ENCODE data around the gene GALNTL6.
"Not testable (repeated sequence)": the region's sequence is repeated elsewhere in the genome, so short reads cannot be mapped to it uniquely, and the experiment has no call there.

GALNTL6 gene

DNA sequence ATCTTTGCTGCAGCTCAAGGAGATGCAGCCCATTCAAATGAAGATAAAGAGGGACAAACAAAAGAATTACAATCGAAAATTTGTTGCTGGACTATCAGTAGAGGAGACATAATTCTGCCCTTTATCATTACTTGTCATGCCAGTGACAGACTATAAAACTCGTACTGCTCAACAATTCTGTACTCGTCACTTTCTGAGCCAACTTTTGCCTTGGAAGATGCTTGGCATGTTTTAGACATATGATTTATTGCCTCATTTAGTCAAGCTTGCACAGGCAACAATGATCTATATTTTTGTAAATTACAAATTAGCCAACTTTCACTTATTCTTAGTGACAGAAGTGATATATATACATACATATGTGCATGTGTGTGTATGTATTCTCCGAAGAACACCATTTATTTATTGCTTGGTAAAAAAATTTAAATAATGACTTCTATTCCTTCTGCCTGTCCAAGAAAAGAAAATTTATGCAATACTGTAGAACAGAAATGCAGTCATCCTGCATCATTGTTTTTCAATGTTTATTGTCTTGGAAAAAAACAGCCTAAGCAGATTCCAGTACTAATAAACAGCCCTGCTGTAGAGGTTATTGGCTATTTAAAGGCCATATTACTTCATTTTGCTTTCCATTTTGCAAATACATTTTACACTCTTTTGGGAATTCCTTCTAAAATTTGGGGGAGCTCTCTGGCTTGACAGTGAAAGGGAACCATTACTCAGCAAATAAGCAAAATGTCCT lies 980.5 kb downstream of the GALNTL6 start:
- H3K27me3 Mint-ChIP-seq (ENCODE audit: low read depth) = no peaks in the 10 kb centered on the region
- H3K4me1 Mint-ChIP-seq (ENCODE audit: low read depth) = no peaks in the 10 kb centered on the region
- no peaks in the 10 kb centered on the region for H3K9me3 Mint-ChIP-seq
- no peak for DNase-seq (ENCODE audit: low spot score)
- no peaks in the 10 kb centered on the region for H3K36me3 Mint-ChIP-seq (ENCODE audit: low read depth)
- H3K4me3 Mint-ChIP-seq = no peak overlapping the region
- H3K27ac Mint-ChIP-seq = no peak overlapping the region

DNA sequence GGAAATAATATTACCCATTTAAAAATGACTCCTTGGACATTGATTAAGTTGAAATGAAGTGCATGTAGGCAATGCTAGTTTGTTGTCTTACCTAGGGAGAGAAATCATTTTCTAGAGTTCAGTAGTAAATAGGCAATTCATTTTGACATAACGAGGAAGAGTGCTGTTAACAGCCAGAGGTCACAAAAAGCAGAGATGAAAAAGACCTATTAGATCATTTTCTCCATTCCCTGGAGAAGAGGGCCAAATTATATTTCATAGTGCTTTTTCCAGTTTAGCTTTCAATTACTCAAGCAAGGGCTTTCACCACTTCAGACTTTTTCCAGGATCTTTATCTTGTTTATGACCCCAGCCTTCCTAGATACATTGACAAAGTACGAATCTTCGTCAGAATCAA lies 981.1 kb downstream of the GALNTL6 start:
- H3K36me3 Mint-ChIP-seq (ENCODE audit: low read depth) = no peaks in the 10 kb centered on the region
- no peak for DNase-seq (ENCODE audit: low spot score)
- H3K27me3 Mint-ChIP-seq (ENCODE audit: low read depth) = no peaks in the 10 kb centered on the region
- no peak overlapping the region for H3K27ac Mint-ChIP-seq
- no peak overlapping the region for H3K4me3 Mint-ChIP-seq
- H3K9me3 Mint-ChIP-seq = no peaks in the 10 kb centered on the region
- H3K4me1 Mint-ChIP-seq (ENCODE audit: low read depth) = no peaks in the 10 kb centered on the region

DNA sequence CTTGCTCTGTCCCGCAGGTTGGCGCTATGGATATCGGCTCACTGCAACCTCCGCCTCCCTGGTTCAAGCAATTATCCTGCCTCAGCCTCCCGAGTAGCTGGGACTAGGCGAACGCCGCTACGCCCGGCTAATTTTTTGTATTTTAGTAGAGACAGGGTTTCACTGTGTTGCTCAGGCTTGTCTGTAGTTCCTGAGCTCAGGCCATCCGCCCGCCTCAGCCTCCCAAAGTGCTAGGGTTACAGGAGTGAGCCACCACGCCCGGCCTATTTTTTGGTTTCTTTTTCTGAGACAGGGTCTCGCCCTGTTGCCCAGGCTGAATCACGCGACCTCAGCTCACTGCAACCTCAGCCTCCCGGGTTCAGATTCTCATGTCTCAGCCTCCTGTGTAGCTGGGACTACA lies 984.1 kb downstream of the GALNTL6 start:
- DNase-seq (ENCODE audit: low spot score); H3K9me3 Mint-ChIP-seq: not testable (repeated sequence)

DNA sequence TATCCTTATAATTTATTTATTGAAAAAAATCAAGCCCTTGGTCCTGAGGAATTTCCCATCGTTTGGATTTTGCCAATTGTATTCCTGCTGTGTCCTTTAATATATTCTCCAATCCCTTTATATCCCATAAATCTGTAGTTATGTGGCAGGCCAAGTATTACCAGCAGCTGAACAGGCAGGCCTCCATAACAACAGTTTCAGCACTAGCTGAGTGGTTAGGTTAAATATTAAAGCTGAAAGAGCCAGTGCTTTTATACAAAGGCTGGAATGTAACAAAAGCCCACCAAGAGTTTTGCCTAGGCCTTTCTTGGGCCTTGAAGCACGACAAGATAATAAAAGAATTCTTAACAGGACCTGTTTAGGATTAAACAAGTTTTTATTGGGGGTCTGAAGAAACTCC lies 988.8 kb downstream of the GALNTL6 start:
- no peak for DNase-seq (ENCODE audit: low spot score)
- H3K9me3 Mint-ChIP-seq = no peaks in the 10 kb centered on the region
- H3K4me3 Mint-ChIP-seq = no peak overlapping the region
- H3K4me1 Mint-ChIP-seq (ENCODE audit: low read depth) = no peaks in the 10 kb centered on the region
- H3K36me3 Mint-ChIP-seq (ENCODE audit: low read depth) = no peaks in the 10 kb centered on the region
- H3K27me3 Mint-ChIP-seq (ENCODE audit: low read depth) = no peaks in the 10 kb centered on the region
- no peak overlapping the region for H3K27ac Mint-ChIP-seq

More for the DNA sequence above, 984.1 kb downstream of the GALNTL6 start:
- not testable (repeated sequence) for H3K36me3 Mint-ChIP-seq (ENCODE audit: low read depth); H3K27ac Mint-ChIP-seq; H3K4me3 Mint-ChIP-seq; H3K27me3 Mint-ChIP-seq (ENCODE audit: low read depth); H3K4me1 Mint-ChIP-seq (ENCODE audit: low read depth)

DNA sequence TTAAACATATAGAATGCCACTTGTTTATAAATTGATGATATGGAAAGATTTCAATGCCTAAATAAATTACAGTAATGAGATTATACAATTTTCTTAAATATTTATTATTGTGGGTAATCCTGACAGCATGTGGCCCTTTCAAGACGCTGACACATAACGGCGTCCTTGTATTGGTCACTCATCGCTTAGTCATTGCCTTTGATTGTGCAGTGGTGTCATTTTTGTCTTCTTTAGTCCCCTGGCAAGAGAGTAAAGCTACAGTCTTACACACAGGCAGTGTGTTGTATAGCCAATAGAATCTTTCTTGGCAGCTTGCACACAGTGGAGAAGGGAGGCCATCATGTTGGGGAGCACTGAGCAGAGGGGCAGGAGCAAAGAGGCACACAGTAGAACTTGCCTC lies 993.6 kb downstream of the GALNTL6 start:
- H3K36me3 Mint-ChIP-seq (ENCODE audit: low read depth) = no peaks in the 10 kb centered on the region
- no peak overlapping the region for H3K4me3 Mint-ChIP-seq
- no peak for DNase-seq (ENCODE audit: low spot score)
- no peaks in the 10 kb centered on the region for H3K9me3 Mint-ChIP-seq
- H3K4me1 Mint-ChIP-seq (ENCODE audit: low read depth) = no peaks in the 10 kb centered on the region
- H3K27ac Mint-ChIP-seq = no peak overlapping the region
- no peaks in the 10 kb centered on the region for H3K27me3 Mint-ChIP-seq (ENCODE audit: low read depth)

DNA sequence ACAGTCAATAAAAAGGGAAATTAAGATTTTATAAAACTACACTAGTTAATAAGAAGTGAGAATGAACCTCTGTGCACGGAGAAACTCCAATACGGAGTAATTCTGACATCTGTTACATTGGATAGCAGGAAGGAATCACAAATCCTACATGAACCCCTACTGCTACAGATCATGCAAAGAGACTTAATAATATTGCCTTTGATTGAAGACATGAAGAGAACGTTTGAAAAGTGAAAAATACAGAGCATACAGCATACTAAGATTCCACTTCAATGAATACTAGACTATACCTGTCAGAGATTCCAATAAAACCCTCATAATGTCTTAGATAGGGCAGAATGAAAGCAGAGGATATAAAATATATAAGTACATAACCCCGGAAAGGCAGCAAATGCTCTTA lies 995.0 kb downstream of the GALNTL6 start:
- Mint-ChIP-seq H3K4me1 (ENCODE audit: low read depth) (no peaks in the 10 kb centered on the region), H3K27me3 (ENCODE audit: low read depth) (no peaks in the 10 kb centered on the region), H3K9me3 (no peaks in the 10 kb centered on the region), H3K36me3 (ENCODE audit: low read depth) (no peaks in the 10 kb centered on the region), H3K4me3 (no peak overlapping the region), H3K27ac (no peak overlapping the region)
- no peak for DNase-seq (ENCODE audit: low spot score)

DNA sequence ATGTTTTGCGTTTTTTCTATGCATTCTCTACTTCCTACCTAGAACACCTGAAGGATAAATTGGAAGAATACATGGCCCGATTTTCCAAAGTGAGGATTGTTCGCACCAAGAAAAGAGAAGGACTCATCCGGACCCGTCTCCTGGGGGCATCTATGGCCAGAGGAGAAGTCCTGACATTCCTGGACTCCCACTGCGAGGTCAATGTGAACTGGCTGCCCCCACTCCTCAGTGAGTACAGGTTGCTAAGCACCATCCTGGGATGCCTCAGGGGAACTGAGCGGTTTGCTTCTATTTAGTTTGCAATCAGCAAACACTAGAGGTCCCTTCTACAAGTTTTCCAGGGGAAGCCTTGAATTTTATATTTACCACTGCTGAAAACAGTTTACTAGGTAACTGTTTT lies 996.1 kb downstream of the GALNTL6 start:
- Mint-ChIP-seq H3K4me1 (ENCODE audit: low read depth) (peaks cover 3% of the 10 kb centered on the region), H3K9me3 (no peaks in the 10 kb centered on the region), H3K27ac (no peak overlapping the region), H3K36me3 (ENCODE audit: low read depth) (no peaks in the 10 kb centered on the region), H3K27me3 (ENCODE audit: low read depth) (no peaks in the 10 kb centered on the region), H3K4me3 (no peak overlapping the region)
- no peak for DNase-seq (ENCODE audit: low spot score)

DNA sequence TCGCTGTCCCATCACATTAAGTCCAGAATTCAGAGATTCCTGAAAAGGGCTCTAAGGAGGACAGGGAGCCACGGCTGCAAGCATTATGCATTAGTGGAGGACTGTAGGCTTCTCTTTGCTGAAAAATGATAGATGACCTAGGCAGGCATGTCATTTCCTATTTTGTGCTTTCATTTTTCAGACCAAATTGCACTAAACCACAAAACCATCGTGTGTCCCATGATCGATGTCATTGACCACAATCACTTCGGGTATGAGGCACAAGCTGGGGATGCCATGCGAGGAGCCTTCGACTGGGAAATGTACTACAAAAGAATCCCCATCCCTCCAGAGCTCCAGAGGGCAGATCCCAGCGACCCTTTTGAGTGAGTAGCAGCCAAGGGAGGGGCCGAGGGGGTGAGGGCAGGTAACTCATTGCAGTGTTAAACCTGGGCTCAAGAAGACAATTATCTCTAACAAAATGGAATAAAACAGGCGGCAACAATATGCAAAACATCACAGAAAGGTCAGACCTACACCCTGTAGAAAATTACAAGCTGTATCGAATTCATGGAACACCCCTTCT lies 1000.2 kb downstream of the GALNTL6 start:
- no peaks in the 10 kb centered on the region for H3K9me3 Mint-ChIP-seq
- H3K4me3 Mint-ChIP-seq = no peak overlapping the region
- H3K4me1 Mint-ChIP-seq (ENCODE audit: low read depth) = peaks cover 3% of the 10 kb centered on the region
- H3K27ac Mint-ChIP-seq = no peak overlapping the region
- no peaks in the 10 kb centered on the region for H3K27me3 Mint-ChIP-seq (ENCODE audit: low read depth)
- DNase-seq (ENCODE audit: low spot score) = no peak
- H3K36me3 Mint-ChIP-seq (ENCODE audit: low read depth) = no peaks in the 10 kb centered on the region

DNA sequence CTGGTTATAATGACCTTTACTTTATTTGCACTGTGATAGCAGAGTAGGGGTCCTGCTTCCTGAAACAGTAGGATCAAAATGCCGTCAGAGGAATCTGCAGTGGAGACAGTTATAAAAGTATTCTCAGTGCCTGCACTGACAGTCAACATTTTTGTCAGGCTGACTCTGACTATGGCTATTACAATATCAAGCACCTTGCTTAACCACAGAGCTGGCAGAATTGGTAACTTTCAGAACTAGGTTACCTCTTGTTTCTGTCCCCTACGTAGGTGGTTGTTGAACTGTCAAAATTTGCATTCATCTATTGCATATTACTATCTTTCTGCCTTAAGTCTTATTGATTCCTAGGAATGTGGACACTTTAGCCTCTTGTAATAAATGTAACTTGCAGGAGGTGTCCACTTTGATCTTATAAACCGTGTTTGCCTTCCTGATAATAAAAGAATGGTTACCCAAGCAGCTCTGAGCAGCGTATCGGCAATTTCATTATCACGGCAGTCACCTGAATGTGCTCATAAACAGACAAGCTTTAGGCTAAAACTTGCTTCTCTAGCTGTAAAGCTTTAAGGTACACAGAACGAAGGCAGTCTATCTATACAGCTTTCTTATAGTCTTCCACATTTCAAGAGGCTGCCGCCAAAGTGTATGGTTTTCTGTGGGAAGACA lies 1002.4 kb downstream of the GALNTL6 start:
- no peak for DNase-seq (ENCODE audit: low spot score)
- H3K27me3 Mint-ChIP-seq (ENCODE audit: low read depth) = no peaks in the 10 kb centered on the region
- peaks cover 3% of the 10 kb centered on the region for H3K4me1 Mint-ChIP-seq (ENCODE audit: low read depth)
- no peaks in the 10 kb centered on the region for H3K9me3 Mint-ChIP-seq
- H3K4me3 Mint-ChIP-seq = no peak overlapping the region
- no peak overlapping the region for H3K27ac Mint-ChIP-seq
- H3K36me3 Mint-ChIP-seq (ENCODE audit: low read depth) = no peaks in the 10 kb centered on the region

DNA sequence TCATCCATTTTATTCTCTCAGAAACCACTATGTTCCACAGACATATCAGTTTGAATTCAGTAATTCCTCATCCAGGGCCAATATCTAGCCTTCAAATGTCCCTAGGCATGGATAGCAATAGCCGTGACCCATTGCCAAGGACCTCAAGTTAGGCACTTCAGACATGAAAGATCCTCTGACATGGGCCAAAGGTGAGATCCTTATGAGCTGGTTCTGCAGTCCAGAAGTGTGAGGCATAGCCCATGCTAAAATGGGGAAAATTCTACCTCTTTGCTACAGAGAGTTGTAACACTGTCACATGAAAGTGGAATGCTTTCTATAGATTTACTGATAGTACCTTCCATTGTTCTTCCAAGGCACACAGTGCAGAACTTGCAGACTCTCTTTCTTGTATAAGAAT lies 1005.7 kb downstream of the GALNTL6 start:
- Mint-ChIP-seq H3K27me3 (ENCODE audit: low read depth) (no peaks in the 10 kb centered on the region), H3K4me1 (ENCODE audit: low read depth) (no peaks in the 10 kb centered on the region), H3K4me3 (no peak overlapping the region), H3K9me3 (no peaks in the 10 kb centered on the region), H3K27ac (no peak overlapping the region), H3K36me3 (ENCODE audit: low read depth) (no peaks in the 10 kb centered on the region)
- no peak for DNase-seq (ENCODE audit: low spot score)

DNA sequence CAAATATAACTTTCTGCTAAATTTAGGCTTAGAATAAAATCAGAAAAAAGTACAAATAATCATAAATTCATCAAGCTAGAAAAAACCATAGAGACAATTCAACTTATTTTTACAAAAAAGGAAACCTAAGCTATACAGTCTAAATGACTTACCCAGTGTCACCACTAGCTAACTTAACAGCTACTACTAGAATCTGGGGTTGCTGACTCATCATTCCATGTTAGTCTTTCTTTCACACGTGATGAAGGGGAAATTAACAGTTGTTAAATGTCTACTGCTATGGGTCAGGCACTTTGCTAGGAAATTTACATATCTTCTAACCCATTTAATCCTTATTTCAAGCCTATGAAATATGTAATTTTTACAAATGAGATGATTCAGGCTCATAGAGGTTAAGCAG lies 1006.1 kb downstream of the GALNTL6 start:
- H3K27ac Mint-ChIP-seq = no peak overlapping the region
- H3K4me1 Mint-ChIP-seq (ENCODE audit: low read depth) = no peaks in the 10 kb centered on the region
- DNase-seq (ENCODE audit: low spot score) = no peak
- H3K9me3 Mint-ChIP-seq = no peaks in the 10 kb centered on the region
- H3K36me3 Mint-ChIP-seq (ENCODE audit: low read depth) = no peaks in the 10 kb centered on the region
- H3K27me3 Mint-ChIP-seq (ENCODE audit: low read depth) = no peaks in the 10 kb centered on the region
- H3K4me3 Mint-ChIP-seq = no peak overlapping the region

DNA sequence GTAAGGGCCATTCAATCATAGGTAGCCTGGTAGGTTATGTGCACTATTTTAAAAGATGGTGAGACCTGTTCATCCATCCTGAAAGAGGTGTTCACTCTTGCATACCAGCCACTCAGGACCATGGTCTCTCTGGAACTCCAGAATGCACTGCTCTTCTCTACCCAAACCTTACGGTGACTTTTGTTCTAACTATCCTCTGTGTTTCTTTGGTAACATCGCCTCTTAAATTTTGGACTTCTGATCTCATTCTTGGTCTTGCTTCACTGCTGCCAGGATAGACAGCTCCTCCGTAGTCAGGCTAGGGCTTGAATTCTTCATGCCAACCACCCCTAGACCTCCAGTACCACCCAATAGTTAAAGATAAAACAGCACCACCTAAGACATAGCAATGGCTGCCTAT lies 1009.1 kb downstream of the GALNTL6 start:
- Mint-ChIP-seq H3K27me3 (ENCODE audit: low read depth) (no peaks in the 10 kb centered on the region), H3K4me1 (ENCODE audit: low read depth) (no peaks in the 10 kb centered on the region), H3K9me3 (no peaks in the 10 kb centered on the region), H3K27ac (no peak overlapping the region), H3K36me3 (ENCODE audit: low read depth) (no peaks in the 10 kb centered on the region), H3K4me3 (no peak overlapping the region)
- DNase-seq (ENCODE audit: low spot score) = no peak

DNA sequence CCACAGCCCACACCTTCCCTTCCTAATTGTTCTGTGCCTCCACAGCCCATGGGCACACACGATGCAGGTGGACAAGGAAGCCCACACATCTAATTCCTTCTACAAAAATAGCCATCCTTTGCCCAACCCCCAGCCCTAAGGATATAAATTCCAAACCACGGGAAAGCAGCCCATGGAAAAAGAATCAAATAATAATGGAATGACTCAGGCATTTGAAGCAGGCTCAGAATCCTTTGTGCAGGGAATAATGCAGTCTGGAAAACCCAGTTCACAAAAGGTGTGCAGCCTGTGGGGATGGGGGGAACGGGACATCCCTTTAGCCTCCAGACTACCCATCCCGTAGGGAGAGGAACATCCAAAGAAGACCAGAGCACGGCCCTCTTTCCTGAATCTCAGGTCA lies 1013.1 kb downstream of the GALNTL6 start:
- Mint-ChIP-seq H3K36me3 (ENCODE audit: low read depth) (no peaks in the 10 kb centered on the region), H3K27me3 (ENCODE audit: low read depth) (no peaks in the 10 kb centered on the region), H3K4me1 (ENCODE audit: low read depth) (no peaks in the 10 kb centered on the region), H3K4me3 (no peak overlapping the region), H3K9me3 (no peaks in the 10 kb centered on the region), H3K27ac (no peak overlapping the region)
- no peak for DNase-seq (ENCODE audit: low spot score)

DNA sequence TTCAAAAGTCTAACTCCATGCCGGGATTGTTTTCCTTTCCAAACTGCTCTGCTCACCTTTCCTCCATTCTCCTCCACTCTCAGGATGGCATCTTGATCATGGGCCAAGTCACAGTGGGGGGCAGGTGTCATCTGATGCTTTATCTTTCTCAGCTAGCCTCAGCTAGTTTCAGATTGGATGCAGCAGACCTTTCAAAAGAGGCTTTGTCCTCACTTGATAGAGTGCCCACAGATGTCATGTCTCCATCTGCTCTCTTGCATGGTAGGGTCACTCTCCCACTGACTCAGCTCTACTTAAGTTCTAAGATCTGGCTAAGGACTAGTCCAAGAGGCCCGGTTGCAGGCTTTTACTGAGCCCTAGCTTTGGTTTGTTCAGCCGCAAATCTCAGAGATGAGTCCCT lies 1013.7 kb downstream of the GALNTL6 start:
- no peaks in the 10 kb centered on the region for H3K4me1 Mint-ChIP-seq (ENCODE audit: low read depth)
- H3K27ac Mint-ChIP-seq = no peak overlapping the region
- DNase-seq (ENCODE audit: low spot score) = no peak
- H3K27me3 Mint-ChIP-seq (ENCODE audit: low read depth) = no peaks in the 10 kb centered on the region
- H3K9me3 Mint-ChIP-seq = no peaks in the 10 kb centered on the region
- H3K4me3 Mint-ChIP-seq = no peak overlapping the region
- H3K36me3 Mint-ChIP-seq (ENCODE audit: low read depth) = no peaks in the 10 kb centered on the region

Measured in T-helper 2 cell treated with Interferon-gamma antibody and Interleukin-4, amounts not matched to agents 5 μg/mL and 100 μg/mL, for 36 hours (primary cell).